ENCODE data around the gene LIPA. TPM values are rescaled to one million over a fixed set of nuclear protein-coding genes. Genes with fewer than 3 reads are reported as not detected.

Gene LIPA
- total RNA-seq, 1 experiment from 2014 or later: 40.3 TPM

- intact Hi-C loops (cut with micrococcal nuclease; ENCODE audit: unreplicated experiment): loop anchor here (5.0 kb wide), 1 partner anchor 642 kb away; no protein-coding TSS in a partner anchor
- ChIA-PET POLR2A (ENCODE audit: low non-redundant PET) (no interaction called here), CTCF (no interaction called here)
- no peak for TF ChIP-seq EZH2 (IDR thresholded peaks at IDR 0.05; ENCODE audit: borderline replicate concordance, low read depth, low read length, poor library complexity, severe bottlenecking)
- no peak for TF ChIP-seq CTCF (conservative IDR thresholded peaks at IDR 0.05; ENCODE audit: low read depth, low read length)
- Histone ChIP-seq H3K9me3 (ENCODE audit: low read depth, low read length, poor library complexity, severe bottlenecking) (no peaks in the 10 kb centered on the region), H3K27me3 (replicated peaks; ENCODE audit: insufficient read depth, low read depth, low read length, poor library complexity) (no peaks in the 10 kb centered on the region), H3K36me3 (ENCODE audit: insufficient read depth, low read length, poor library complexity, severe bottlenecking) (no peaks in the 10 kb centered on the region), H3K4me3 (ENCODE audit: low read depth, low read length, poor library complexity, severe bottlenecking) (no peak overlapping the region), H3K4me1 (ENCODE audit: insufficient read depth, low read length, poor library complexity, severe bottlenecking) (peaks cover 4% of the 10 kb centered on the region), H3K27ac (ENCODE audit: low read depth, low read length, poor library complexity, severe bottlenecking) (no peak overlapping the region)
- no TSS peak for BruUV-seq (replicated peaks)
- no peak for DNase-seq (ENCODE audit: low spot score)
Observed at GRCh38 chr10:89209718-89210117, 41.9 kb downstream of the LIPA start.

DNA sequence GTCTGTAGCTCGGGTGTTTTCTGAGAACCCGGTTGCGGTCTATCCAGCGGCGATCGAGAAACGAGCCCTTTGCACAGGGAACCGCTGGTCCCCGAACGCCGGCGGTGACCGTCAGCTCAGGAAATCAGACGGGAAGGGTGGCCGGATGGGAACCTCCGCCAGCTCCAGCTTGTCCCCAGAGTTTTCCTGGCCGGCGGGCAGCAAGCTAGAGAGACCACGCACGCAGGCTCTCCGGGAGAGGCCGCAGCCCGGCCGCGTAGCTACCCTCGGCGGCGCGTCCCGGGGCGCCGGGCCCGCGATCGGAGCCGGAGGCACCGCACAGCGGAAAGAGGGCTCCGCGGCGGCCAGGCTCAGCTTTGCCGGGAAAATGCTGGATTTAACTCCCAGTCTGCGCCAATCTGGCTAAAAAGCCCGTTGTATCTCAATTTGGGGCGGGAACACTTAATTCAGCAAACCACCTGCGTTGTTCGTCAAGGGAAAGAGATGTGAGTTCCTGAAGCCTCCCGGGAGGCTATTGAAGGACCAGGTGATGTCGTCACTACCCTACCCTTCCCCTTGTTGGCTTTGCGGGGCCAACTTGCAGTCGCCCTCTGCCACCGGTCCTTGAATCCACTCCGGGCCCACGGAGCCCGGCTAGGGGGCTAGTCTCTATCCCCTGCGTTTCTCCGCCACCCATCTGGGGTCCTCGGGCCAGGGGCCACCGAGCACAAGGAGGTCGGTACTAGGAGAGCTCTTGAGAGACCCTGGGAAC lies 43.6 kb downstream of the LIPA start:
- Histone ChIP-seq H3K9me3 (ENCODE audit: low read depth, low read length, poor library complexity, severe bottlenecking) (no peaks in the 10 kb centered on the region), H3K4me3 (ENCODE audit: low read depth, low read length, poor library complexity, severe bottlenecking) (peak overlapping the region; percentile 51), H3K27me3 (replicated peaks; ENCODE audit: insufficient read depth, low read depth, low read length, poor library complexity) (no peaks in the 10 kb centered on the region), H3K4me1 (ENCODE audit: insufficient read depth, low read length, poor library complexity, severe bottlenecking) (peaks cover 4% of the 10 kb centered on the region), H3K27ac (ENCODE audit: low read depth, low read length, poor library complexity, severe bottlenecking) (no peak overlapping the region), H3K36me3 (ENCODE audit: insufficient read depth, low read length, poor library complexity, severe bottlenecking) (no peaks in the 10 kb centered on the region)
- BruUV-seq (replicated peaks): no TSS peak
- TF ChIP-seq CTCF (conservative IDR thresholded peaks at IDR 0.05; ENCODE audit: low read depth, low read length) (no peak), EZH2 (IDR thresholded peaks at IDR 0.05; ENCODE audit: borderline replicate concordance, low read depth, low read length, poor library complexity, severe bottlenecking) (no peak)
- intact Hi-C loops (cut with micrococcal nuclease; ENCODE audit: unreplicated experiment): no loop called here
- DNase-seq (ENCODE audit: low spot score): peak; percentile 39
- ChIA-PET CTCF (interaction anchor here (0.7 to 1.2 kb wide), 4 partner anchors 9 to 273 kb away, joined by 3 to 4 read pairs (median 3); no protein-coding TSS in a partner anchor), POLR2A (ENCODE audit: low non-redundant PET) (interaction anchor here (0.6 kb wide), 1 partner anchor 255 kb away, joined by 6 read pairs; no protein-coding TSS in a partner anchor)

DNA sequence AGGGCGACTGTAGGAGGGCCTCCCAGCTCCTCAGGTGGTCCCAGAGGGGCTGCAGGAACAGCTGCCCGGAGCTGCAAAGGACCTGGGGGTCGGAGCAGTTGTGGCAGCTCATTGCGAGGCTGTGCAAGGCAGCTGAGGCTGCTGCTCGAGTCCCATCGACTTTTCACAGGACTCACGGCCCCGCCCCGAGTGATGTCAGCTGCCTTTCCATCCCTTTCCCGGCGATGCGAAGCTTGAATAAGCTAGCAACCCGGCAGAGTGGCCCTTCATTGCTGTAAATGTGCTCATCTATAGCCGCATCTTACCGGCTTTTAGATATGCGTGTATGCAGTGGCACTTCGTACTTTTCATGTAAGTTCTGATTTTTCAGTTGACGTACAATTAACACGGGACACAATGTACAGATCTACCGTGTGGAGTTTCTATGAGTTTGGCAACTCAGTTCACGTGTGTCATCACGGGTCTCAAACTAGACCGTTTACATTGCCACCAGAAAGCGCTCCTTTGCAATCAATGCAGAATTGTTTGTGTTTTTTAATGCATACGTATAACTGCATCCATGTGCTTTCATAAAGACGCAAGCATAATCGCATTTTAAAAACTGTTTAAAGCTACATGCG lies 44.3 kb downstream of the LIPA start, which contains the start of gene CH25H:
TSS of gene CH25H (minus strand) at position 137 of the 620 bp plus-strand sequence. CDS start at position 112, 25 bp downstream.
- DNase-seq (ENCODE audit: low spot score): peak; percentile 87
- peak within 1 kb of the TSS; percentile 51 for H3K4me3 ChIP-seq (ENCODE audit: low read depth, low read length, poor library complexity, severe bottlenecking)
- ChIA-PET CTCF (interaction anchor here (0.5 to 1.2 kb wide), 4 partner anchors 121 to 273 kb away, joined by 3 to 7 read pairs (median 3); no protein-coding TSS in a partner anchor), POLR2A (ENCODE audit: low non-redundant PET) (interaction anchor here (0.6 kb wide), 1 partner anchor 254 kb away, joined by 6 read pairs; no protein-coding TSS in a partner anchor)
- no peak within 1 kb of the TSS for H3K27ac ChIP-seq (ENCODE audit: low read depth, low read length, poor library complexity, severe bottlenecking)
- no TSS peak for BruUV-seq (replicated peaks)
- H3K36me3 ChIP-seq (ENCODE audit: insufficient read depth, low read length, poor library complexity, severe bottlenecking): no peaks in the 10 kb centered on the region
- TF ChIP-seq CTCF (conservative IDR thresholded peaks at IDR 0.05; ENCODE audit: low read depth, low read length): no peak
- TF ChIP-seq EZH2 (IDR thresholded peaks at IDR 0.05; ENCODE audit: borderline replicate concordance, low read depth, low read length, poor library complexity, severe bottlenecking): no peak
- no peaks in the 10 kb centered on the region for H3K9me3 ChIP-seq (ENCODE audit: low read depth, low read length, poor library complexity, severe bottlenecking)
- H3K27me3 ChIP-seq (replicated peaks; ENCODE audit: insufficient read depth, low read depth, low read length, poor library complexity): no peaks in the 10 kb centered on the region
- H3K4me1 ChIP-seq (ENCODE audit: insufficient read depth, low read length, poor library complexity, severe bottlenecking): peaks cover 4% of the 10 kb centered on the region
- intact Hi-C loops (cut with micrococcal nuclease; ENCODE audit: unreplicated experiment): no loop called here

Measured in A673 (cell line).